ENCODE measurements around the gene ANLN. TPM values are rescaled to one million over a fixed set of nuclear protein-coding genes. Genes with fewer than 3 reads are reported as not detected.

ANLN gene
- polyA plus RNA-seq, 4 donors: 1.1 to 13.8 (median 8.0) TPM

- no peaks in the 10 kb centered on the region for H3K4me1 ChIP-seq (ENCODE audit: control insufficient read depth in 3 of 3, insufficient read depth in 2 of 3, low read depth in 1 of 3, low read length in 2 of 3)
- WGBS, 3 donors: 90 to 96% (median 90%) methylated on average over 3 of the region's 3 CpGs
- no peak for FAIRE-seq
- no peak overlapping the region for H3K27ac ChIP-seq (ENCODE audit: low read depth in 1 of 3, low read length in 2 of 3)
- no peaks in the 10 kb centered on the region for H3K27me3 ChIP-seq (ENCODE audit: control insufficient read depth in 3 of 3, insufficient read depth in 3 of 3, low read length in 3 of 3)
- H3K9me3 ChIP-seq (ENCODE audit: control insufficient read depth in 2 of 2, insufficient read depth in 1 of 2, low read depth in 1 of 2, low read length in 1 of 2): no peaks in the 10 kb centered on the region
- no peak for DNase-seq
- H3K4me3 ChIP-seq (ENCODE audit: low read depth in 1 of 3, low read length in 3 of 3): no peak overlapping the region
- no peaks in the 10 kb centered on the region for H3K36me3 ChIP-seq (ENCODE audit: control insufficient read depth in 3 of 3, insufficient read depth in 2 of 3, low read depth in 1 of 3, low read length in 3 of 3)
Measured at GRCh38 chr7:36357054-36357453, 32.6 kb upstream of the ANLN start.

- H3K4me3 ChIP-seq (ENCODE audit: low read depth in 1 of 3, low read length in 3 of 3): no peak overlapping the region
- WGBS, 3 donors: 88 to 92% (median 91%) methylated on average over 1 of the region's 1 CpG
- H3K27ac ChIP-seq (ENCODE audit: low read depth in 1 of 3, low read length in 2 of 3): no peak overlapping the region
- no peaks in the 10 kb centered on the region for H3K9me3 ChIP-seq (ENCODE audit: control insufficient read depth in 2 of 2, insufficient read depth in 1 of 2, low read depth in 1 of 2, low read length in 1 of 2)
- no peaks in the 10 kb centered on the region for H3K27me3 ChIP-seq (ENCODE audit: control insufficient read depth in 3 of 3, insufficient read depth in 3 of 3, low read length in 3 of 3)
- H3K4me1 ChIP-seq (ENCODE audit: control insufficient read depth in 3 of 3, insufficient read depth in 2 of 3, low read depth in 1 of 3, low read length in 2 of 3): no peaks in the 10 kb centered on the region
- DNase-seq: no peak
- no peak for FAIRE-seq
- H3K36me3 ChIP-seq (ENCODE audit: control insufficient read depth in 3 of 3, insufficient read depth in 2 of 3, low read depth in 1 of 3, low read length in 3 of 3): no peaks in the 10 kb centered on the region
Measured at GRCh38 chr7:36358589-36358988, 31.1 kb upstream of the ANLN start.

- Histone ChIP-seq H3K27me3 (ENCODE audit: control insufficient read depth in 3 of 3, insufficient read depth in 3 of 3, low read length in 3 of 3) (no peaks in the 10 kb centered on the region), H3K36me3 (ENCODE audit: control insufficient read depth in 3 of 3, insufficient read depth in 2 of 3, low read depth in 1 of 3, low read length in 3 of 3) (no peaks in the 10 kb centered on the region), H3K27ac (ENCODE audit: low read depth in 1 of 3, low read length in 2 of 3) (no peak overlapping the region), H3K4me1 (ENCODE audit: control insufficient read depth in 3 of 3, insufficient read depth in 2 of 3, low read depth in 1 of 3, low read length in 2 of 3) (no peaks in the 10 kb centered on the region), H3K4me3 (ENCODE audit: low read depth in 1 of 3, low read length in 3 of 3) (no peak overlapping the region), H3K9me3 (ENCODE audit: control insufficient read depth in 2 of 2, insufficient read depth in 1 of 2, low read depth in 1 of 2, low read length in 1 of 2) (no peaks in the 10 kb centered on the region)
- FAIRE-seq: no peak
- no peak for DNase-seq
- WGBS, 3 donors: 67 to 75% (median 72%) methylated on average over 4 of the region's 4 CpGs
Measured at GRCh38 chr7:36360244-36360643, 29.4 kb upstream of the ANLN start.

GRCh38 chr7:36361227-36361626, 28.4 kb upstream of the ANLN start:
- no peaks in the 10 kb centered on the region for H3K36me3 ChIP-seq (ENCODE audit: control insufficient read depth in 3 of 3, insufficient read depth in 2 of 3, low read depth in 1 of 3, low read length in 3 of 3)
- FAIRE-seq (no peak), DNase-seq (no peak)
- H3K27ac ChIP-seq (ENCODE audit: low read depth in 1 of 3, low read length in 2 of 3): no peak overlapping the region
- no peak overlapping the region for H3K4me3 ChIP-seq (ENCODE audit: low read depth in 1 of 3, low read length in 3 of 3)
- WGBS, 3 donors: 86 to 93% (median 92%) methylated on average over 4 of the region's 4 CpGs
- H3K9me3 ChIP-seq (ENCODE audit: control insufficient read depth in 2 of 2, insufficient read depth in 1 of 2, low read depth in 1 of 2, low read length in 1 of 2): no peaks in the 10 kb centered on the region
- H3K4me1 ChIP-seq (ENCODE audit: control insufficient read depth in 3 of 3, insufficient read depth in 2 of 3, low read depth in 1 of 3, low read length in 2 of 3): no peaks in the 10 kb centered on the region
- no peaks in the 10 kb centered on the region for H3K27me3 ChIP-seq (ENCODE audit: control insufficient read depth in 3 of 3, insufficient read depth in 3 of 3, low read length in 3 of 3)

GRCh38 chr7:36363515-36363914, 26.1 kb upstream of the ANLN start:
- Histone ChIP-seq H3K9me3 (ENCODE audit: control insufficient read depth in 2 of 2, insufficient read depth in 1 of 2, low read depth in 1 of 2, low read length in 1 of 2) (no peaks in the 10 kb centered on the region), H3K36me3 (ENCODE audit: control insufficient read depth in 3 of 3, insufficient read depth in 2 of 3, low read depth in 1 of 3, low read length in 3 of 3) (no peaks in the 10 kb centered on the region), H3K27me3 (ENCODE audit: control insufficient read depth in 3 of 3, insufficient read depth in 3 of 3, low read length in 3 of 3) (no peaks in the 10 kb centered on the region), H3K4me1 (ENCODE audit: control insufficient read depth in 3 of 3, insufficient read depth in 2 of 3, low read depth in 1 of 3, low read length in 2 of 3) (no peaks in the 10 kb centered on the region), H3K27ac (ENCODE audit: low read depth in 1 of 3, low read length in 2 of 3) (no peak overlapping the region), H3K4me3 (ENCODE audit: low read depth in 1 of 3, low read length in 3 of 3) (no peak overlapping the region)
- DNase-seq (peak; percentile 9 to 67), FAIRE-seq (no peak)
- WGBS, 3 donors: 75 to 94% (median 83%) methylated on average over 1 of the region's 1 CpG

GRCh38 chr7:36366005-36366717, 23.5 kb upstream of the ANLN start:
- Histone ChIP-seq H3K4me1 (ENCODE audit: control insufficient read depth in 3 of 3, insufficient read depth in 2 of 3, low read depth in 1 of 3, low read length in 2 of 3) (no peaks in the 10 kb centered on the region), H3K4me3 (ENCODE audit: low read depth in 1 of 3, low read length in 3 of 3) (peak overlapping the region; percentile 63 to 78 (median 75)), H3K27me3 (ENCODE audit: control insufficient read depth in 3 of 3, insufficient read depth in 3 of 3, low read length in 3 of 3) (no peaks in the 10 kb centered on the region), H3K27ac (ENCODE audit: low read depth in 1 of 3, low read length in 2 of 3) (peak overlapping the region in 1 of 3 donors; percentile 82), H3K9me3 (ENCODE audit: control insufficient read depth in 2 of 2, insufficient read depth in 1 of 2, low read depth in 1 of 2, low read length in 1 of 2) (no peaks in the 10 kb centered on the region), H3K36me3 (ENCODE audit: control insufficient read depth in 3 of 3, insufficient read depth in 2 of 3, low read depth in 1 of 3, low read length in 3 of 3) (no peaks in the 10 kb centered on the region)
- DNase-seq (no peak), FAIRE-seq (no peak)
- WGBS, 3 donors: 59 to 66% (median 60%) methylated on average over 12 of the region's 12 CpGs

- peak overlapping the region in 2 of 3 donors; percentile 82 to 87 for H3K27ac ChIP-seq (ENCODE audit: low read depth in 1 of 3, low read length in 2 of 3)
- no peaks in the 10 kb centered on the region for H3K9me3 ChIP-seq (ENCODE audit: control insufficient read depth in 2 of 2, insufficient read depth in 1 of 2, low read depth in 1 of 2, low read length in 1 of 2)
- H3K27me3 ChIP-seq (ENCODE audit: control insufficient read depth in 3 of 3, insufficient read depth in 3 of 3, low read length in 3 of 3): no peaks in the 10 kb centered on the region
- WGBS, 3 donors: 1% methylated on average over 88 to 96 of the region's 96 CpGs
- H3K4me3 ChIP-seq (ENCODE audit: low read depth in 1 of 3, low read length in 3 of 3): peak overlapping the region; percentile 63 to 78 (median 75)
- no peaks in the 10 kb centered on the region for H3K36me3 ChIP-seq (ENCODE audit: control insufficient read depth in 3 of 3, insufficient read depth in 2 of 3, low read depth in 1 of 3, low read length in 3 of 3)
- peak; percentile 88 to 96 for DNase-seq
- no peaks in the 10 kb centered on the region for H3K4me1 ChIP-seq (ENCODE audit: control insufficient read depth in 3 of 3, insufficient read depth in 2 of 3, low read depth in 1 of 3, low read length in 2 of 3)
- no peak for FAIRE-seq
Measured at GRCh38 chr7:36366718-36367560, 22.7 kb upstream of the ANLN start.

GRCh38 chr7:36367561-36368077, 22.0 kb upstream of the ANLN start:
- H3K27ac ChIP-seq (ENCODE audit: low read depth in 1 of 3, low read length in 2 of 3): no peak overlapping the region
- H3K4me1 ChIP-seq (ENCODE audit: control insufficient read depth in 3 of 3, insufficient read depth in 2 of 3, low read depth in 1 of 3, low read length in 2 of 3): no peaks in the 10 kb centered on the region
- 60 to 65% (median 64%) methylated on average over 16 of the region's 16 CpGs for WGBS, 3 donors
- H3K27me3 ChIP-seq (ENCODE audit: control insufficient read depth in 3 of 3, insufficient read depth in 3 of 3, low read length in 3 of 3): no peaks in the 10 kb centered on the region
- FAIRE-seq (no peak), DNase-seq (no peak)
- H3K9me3 ChIP-seq (ENCODE audit: control insufficient read depth in 2 of 2, insufficient read depth in 1 of 2, low read depth in 1 of 2, low read length in 1 of 2): no peaks in the 10 kb centered on the region
- no peaks in the 10 kb centered on the region for H3K36me3 ChIP-seq (ENCODE audit: control insufficient read depth in 3 of 3, insufficient read depth in 2 of 3, low read depth in 1 of 3, low read length in 3 of 3)
- peak overlapping the region; percentile 35 to 78 (median 63) for H3K4me3 ChIP-seq (ENCODE audit: low read depth in 1 of 3, low read length in 3 of 3)
